HG02623 (cell line): ENCODE data around the gene CARD19.

Source experiments
- ATAC-seq: cut with Tn5 transposase; IDR thresholded peaks from one replicate; pipeline ENCODE4 v1.9.1; 2021; ENCODE audit warnings: moderate library complexity; ENCODE audit not compliant: unreplicated experiment

Gene CARD19

GRCh38 chr9:93096131-93096802 is at the start of gene CARD19:
Gene CARD19 (plus strand): TSS chr9:93096217. CDS start chr9:93096346, 129 bp downstream.
- peak; percentile 8 for ATAC-seq

DNA sequence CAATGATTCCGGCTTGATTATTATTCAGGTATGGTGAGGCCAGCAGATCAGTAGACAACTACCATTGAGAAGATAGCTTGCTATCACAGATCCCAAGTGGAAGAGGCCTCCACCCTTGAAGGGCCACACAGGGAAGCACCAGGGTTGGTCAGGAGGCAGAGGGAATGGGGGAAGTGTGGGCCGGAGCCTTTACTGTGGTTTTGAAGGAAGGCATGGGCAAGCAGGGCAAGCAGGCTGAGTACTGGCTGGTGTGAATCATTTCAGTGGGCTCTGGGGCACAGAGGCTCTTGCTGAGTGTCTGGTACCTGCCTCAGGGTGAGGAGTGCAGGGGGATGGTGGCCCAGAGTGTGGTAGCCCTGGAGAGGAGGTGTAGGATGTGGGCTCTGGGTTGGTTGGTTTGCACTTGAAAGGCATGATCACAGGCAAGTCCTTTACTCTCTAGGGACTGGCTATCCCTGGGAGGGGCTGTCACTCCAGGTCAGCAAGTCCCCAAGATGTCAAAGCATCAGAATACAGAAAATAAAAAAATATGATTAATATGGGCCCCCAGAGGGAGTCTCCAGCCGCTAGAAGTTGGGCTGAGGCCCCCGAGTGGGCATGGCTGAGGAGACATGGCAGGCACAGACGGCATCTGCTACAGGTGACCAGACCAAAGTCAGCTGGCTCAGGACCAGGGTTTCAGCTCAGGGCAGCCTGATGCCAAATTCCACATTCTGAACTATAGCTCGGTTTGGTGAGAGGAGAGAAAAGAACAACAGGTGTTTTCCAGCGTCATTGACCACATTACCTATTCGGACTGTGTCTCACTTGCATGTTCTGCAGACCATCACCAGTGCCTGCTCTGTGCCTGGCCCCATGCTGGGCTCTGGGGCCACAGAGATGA is 47.2 kb upstream of the CARD19 start:
- ATAC-seq: no peak

GRCh38 chr9:93049491-93049890 is 46.5 kb upstream of the CARD19 start:
- ATAC-seq: no peak

DNA sequence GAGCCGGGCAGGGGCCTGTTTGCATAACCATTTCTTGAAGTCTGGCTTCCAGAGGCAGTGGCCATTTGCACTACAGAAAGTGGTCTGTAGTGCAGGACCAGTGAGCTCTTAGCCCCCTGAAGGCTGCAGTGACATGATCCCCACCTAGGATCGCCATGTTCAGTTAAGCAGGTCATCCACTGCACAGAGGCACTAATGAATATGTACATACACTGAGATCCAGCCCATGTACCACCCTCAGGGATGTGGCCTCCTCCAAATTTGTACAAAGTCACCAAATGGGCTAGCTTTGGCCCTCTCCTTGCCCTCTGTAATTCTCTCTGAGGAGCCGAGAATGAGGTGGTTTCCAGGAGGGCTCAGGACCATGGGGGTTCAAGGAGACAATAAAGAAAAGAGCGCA is 45.8 kb upstream of the CARD19 start:
- no peak for ATAC-seq

DNA sequence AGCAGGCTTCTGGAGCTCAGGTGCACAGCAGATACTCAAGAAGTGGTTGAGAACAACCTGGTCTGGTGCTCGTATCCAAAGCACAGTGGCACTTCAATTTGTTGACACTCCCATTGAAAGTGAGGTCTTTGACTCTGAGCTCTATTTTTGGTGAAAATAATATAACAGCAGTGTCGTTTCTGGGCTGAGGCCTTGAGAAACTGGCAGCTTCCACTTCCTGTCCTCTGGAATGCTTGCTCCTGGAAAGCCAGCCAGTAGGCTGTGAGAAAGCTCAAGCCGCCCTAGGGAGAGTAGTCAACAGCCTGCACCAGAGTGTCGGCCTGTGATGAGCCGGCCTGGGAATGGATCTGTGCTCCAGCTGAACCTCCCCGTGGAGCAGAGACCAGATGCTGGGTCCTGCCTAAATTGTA is 44.3 kb upstream of the CARD19 start:
- ATAC-seq: no peak

DNA sequence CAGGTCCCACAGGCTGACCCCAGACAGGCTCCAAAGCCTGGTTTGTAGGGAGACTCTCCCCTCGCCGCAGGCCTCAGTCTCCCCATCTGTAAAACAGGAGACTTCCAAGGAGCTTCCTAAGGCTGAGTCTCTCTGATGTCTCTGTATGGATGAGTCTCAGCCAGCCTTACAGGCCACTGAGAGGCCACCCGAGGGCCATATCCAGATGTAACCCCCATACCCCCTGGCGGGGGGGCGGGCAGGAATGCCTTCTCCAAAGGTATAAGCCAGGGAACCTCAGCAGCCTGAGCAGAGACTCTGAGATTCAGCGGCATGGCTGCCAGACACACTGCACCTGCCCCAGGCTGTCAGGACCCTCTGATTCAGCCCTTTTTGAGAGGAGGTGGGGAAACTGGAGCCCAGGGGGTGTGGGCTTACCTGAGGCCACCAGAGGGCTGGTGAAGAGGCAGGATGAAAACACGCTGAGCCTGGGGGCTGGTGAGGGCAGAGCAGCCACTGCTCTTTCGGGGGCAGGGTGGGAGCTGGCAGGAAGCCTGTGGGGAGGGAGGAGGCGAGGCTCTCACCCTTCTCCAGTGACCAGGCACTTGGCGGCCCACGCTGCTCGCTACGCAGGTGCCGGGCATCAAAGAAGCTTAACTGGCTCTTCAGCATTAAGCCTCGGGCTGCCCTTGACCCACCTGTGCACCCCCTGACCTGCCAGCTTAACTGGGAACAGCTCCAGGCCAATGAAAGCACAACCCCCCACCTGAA is 43.1 kb upstream of the CARD19 start:
- no peak for ATAC-seq

DNA sequence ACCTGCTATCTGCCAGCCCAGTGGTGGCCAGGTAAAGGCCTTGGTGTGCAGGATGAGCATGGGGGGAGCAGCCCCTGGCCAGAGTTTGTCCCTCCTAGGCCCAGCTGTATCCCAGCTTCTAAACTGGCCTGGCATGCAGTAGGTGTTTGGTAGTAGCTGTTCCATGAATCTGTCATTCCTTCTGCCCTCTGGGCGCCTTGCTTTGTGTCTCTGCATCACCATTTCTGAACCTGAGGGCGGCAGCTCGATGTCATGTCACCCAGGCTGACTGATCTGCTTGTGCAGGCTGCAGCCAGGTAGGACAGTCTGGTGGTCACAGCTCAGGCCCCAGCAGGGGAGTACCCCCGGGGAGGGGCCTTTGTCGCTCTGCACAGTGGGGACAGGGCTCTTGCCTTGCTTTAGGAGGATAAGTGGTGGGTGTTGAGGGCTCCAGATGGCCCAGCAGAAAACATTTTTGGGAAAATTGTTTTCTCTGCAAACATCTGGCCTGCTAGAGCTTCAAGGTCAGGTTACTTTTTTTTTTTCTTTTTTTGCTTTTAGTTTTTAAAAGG is 42.2 kb upstream of the CARD19 start:
- no peak for ATAC-seq

- ATAC-seq: no peak
Observed at GRCh38 chr9:93054758-93055704, 41.0 kb upstream of the CARD19 start.

- ATAC-seq: no peak
Observed at GRCh38 chr9:93057042-93057702, 38.8 kb upstream of the CARD19 start.

DNA sequence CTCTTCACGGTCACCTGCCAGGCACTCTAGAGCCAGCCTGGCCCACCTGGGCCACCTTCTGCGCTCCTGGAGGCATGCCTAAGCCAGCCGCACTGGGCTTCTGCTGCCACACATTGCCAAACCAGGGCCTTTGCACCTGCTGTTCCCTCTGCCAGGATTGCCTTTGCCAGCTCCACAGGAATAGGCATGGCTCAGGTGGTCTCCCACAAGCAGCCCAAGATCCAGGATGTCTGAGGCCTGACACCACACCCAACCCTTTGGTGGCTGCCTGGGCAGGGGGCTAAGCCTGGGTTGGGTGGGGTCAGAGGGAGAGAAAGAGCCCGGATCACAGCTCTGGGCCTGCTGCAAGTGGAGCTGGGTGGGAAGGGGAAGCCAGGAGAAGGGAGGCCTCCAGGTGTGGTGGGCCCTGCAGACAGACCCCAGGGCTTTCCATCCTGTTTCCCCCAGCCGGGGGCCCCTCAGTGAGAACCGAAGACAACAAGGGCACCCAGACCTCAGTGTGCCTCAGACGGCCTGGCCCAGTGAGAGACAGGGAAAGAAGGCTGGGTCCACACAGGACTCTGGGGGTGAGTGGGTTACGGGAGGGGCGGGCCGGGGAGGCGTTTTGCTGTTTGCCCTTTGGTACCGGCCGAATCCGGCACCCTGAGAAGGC is 38.2 kb upstream of the CARD19 start:
- ATAC-seq: no peak

- ATAC-seq: peak; percentile 52
Observed at GRCh38 chr9:93058355-93059010, 37.5 kb upstream of the CARD19 start, which contains the start of gene SUSD3. Gene SUSD3 (plus strand): TSS chr9:93058701. CDS start chr9:93058743, 42 bp downstream.

DNA sequence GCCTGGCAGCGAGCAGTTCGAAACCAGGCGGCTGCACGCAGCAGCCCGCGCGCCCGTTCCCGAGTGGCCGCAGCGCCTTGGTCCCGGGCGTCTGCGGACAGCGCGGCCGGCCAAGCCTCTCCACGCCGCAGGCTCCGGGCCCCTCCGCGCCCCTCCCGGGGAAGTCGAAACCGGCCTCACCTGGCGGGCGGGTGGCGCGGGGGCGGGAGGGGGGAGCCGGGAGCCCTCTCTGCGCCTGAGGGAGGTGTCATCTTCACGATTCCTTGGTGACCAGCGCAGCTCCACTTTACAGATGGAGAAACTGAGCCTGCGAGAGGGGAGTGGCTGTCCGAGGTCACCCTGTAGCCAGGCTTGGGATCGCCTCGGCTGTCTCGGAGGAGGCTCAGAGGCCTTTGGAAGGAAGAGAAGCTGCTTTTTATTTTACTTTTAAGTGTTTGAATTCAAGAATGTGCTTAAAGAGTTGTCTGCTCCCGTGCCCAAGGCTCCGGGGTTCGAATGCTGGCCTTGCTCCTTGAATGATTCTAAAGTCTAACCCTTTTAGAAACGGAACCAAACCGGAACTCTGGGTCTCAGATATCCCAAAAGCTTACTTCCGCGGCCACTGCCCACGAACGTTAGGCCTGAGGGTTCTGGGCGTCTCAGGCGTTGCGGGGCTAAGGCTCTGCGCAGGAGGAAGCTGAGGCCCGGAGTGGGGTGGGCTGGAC is 36.9 kb upstream of the CARD19 start:
- no peak for ATAC-seq

DNA sequence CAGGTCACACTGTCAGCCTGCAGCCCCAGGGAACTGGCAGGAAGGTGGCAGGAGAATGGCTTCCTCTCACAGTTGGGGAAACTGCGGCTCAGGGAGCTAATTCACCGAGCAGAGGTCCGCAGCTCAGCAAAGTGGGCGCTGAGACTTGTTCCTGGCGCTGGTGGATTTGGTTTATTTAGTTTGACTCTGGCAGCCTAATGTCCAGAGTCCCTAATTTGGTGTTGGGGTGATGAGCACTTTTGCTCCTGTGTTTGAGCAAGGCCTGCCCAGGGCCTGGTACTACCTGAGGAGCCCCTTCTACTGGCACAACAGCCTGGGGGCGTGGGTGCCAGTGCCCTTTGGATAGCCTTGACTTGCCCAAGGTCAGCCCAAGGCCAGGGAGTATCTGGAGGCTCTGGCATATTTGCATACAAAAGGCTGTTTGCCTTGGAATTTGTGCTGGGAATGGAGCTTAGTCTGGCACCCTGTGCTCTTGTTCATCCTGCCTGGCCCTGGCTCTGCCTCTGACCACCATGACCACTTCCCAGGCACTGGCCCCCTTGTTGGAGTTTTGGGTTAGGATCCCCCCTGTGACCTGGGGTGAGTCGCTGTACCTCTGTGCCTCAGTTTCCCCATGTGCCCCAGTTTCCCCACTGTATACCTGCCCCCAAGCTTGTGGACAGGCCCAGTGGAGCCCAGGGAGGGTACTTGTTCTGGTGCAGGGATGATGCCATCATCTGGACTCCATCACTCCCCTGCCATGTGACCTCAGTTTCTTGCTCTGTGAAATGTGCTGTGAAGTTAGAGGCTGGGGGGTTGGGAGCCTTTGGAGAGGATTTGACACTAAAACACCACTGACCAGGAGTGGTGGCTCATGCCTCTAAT is 36.1 kb upstream of the CARD19 start:
- no peak for ATAC-seq

- ATAC-seq: no peak
Observed at GRCh38 chr9:93060746-93061259, 35.2 kb upstream of the CARD19 start.

GRCh38 chr9:93061260-93061751 is 34.7 kb upstream of the CARD19 start:
- no peak for ATAC-seq
